Measurements from ENCODE around the gene TMED9. TPM values are rescaled to one million over a fixed set of nuclear protein-coding genes. Genes with fewer than 3 reads are reported as not detected.

TMED9 gene
- total RNA-seq, 4 donors from 2014 or later, result 39.6 to 65.6 (median 52.5) TPM

- no peaks in the 10 kb centered on the region for H3K27me3 ChIP-seq
- DNase-seq, result no peak
- TF ChIP-seq CTCF (IDR thresholded peaks at IDR 0.05) (no peak), POLR2A (IDR thresholded peaks at IDR 0.05) (no peak)
- no peak overlapping the region for H3K27ac ChIP-seq
- peaks cover 0 to 12% (median 0%) of the 10 kb centered on the region in 3 donors for H3K36me3 ChIP-seq
- H3K4me1 ChIP-seq, result peaks cover 0 to 32% (median 4%) of the 10 kb centered on the region in 4 donors
- H3K9me3 ChIP-seq, result no peaks in the 10 kb centered on the region
- no peak overlapping the region for H3K4me3 ChIP-seq
These were observed 43.5 kb upstream of the TMED9 start for GRCh38 chr5:177548495-177548894.

GRCh38 chr5:177550122-177550521 is 41.9 kb upstream of the TMED9 start:
- H3K4me1 ChIP-seq, result peaks cover 0 to 37% (median 8%) of the 10 kb centered on the region in 4 donors
- TF ChIP-seq POLR2A (IDR thresholded peaks at IDR 0.05), result no peak
- TF ChIP-seq CTCF (IDR thresholded peaks at IDR 0.05), result no peak
- H3K4me3 ChIP-seq, result no peak overlapping the region
- no peak for DNase-seq
- no peaks in the 10 kb centered on the region for H3K9me3 ChIP-seq
- H3K36me3 ChIP-seq, result peaks cover 0 to 12% (median 0%) of the 10 kb centered on the region in 3 donors
- H3K27ac ChIP-seq, result no peak overlapping the region
- no peaks in the 10 kb centered on the region for H3K27me3 ChIP-seq

GRCh38 chr5:177552839-177553455 is 39.1 kb upstream of the TMED9 start:
- TF ChIP-seq POLR2A (IDR thresholded peaks at IDR 0.05) (no peak), CTCF (IDR thresholded peaks at IDR 0.05) (no peak)
- Histone ChIP-seq H3K4me3 (peak overlapping the region; percentile 70 to 99 (median 97)), H3K27me3 (no peaks in the 10 kb centered on the region), H3K9me3 (no peaks in the 10 kb centered on the region), H3K27ac (peak overlapping the region in 1 of 4 donors; percentile 79), H3K4me1 (peaks cover 0 to 34% (median 8%) of the 10 kb centered on the region in 4 donors), H3K36me3 (peaks cover 0 to 12% (median 0%) of the 10 kb centered on the region in 3 donors)
- no peak for DNase-seq

- TF ChIP-seq CTCF (IDR thresholded peaks at IDR 0.05), result no peak
- TF ChIP-seq POLR2A (IDR thresholded peaks at IDR 0.05), result peak in 1 of 2 donors; percentile 12
- H3K4me1 ChIP-seq, result peaks cover 0 to 28% (median 8%) of the 10 kb centered on the region in 4 donors
- H3K9me3 ChIP-seq, result no peaks in the 10 kb centered on the region
- peak; percentile 19 to 75 (median 71) for DNase-seq
- peaks cover 0 to 12% (median 0%) of the 10 kb centered on the region in 3 donors for H3K36me3 ChIP-seq
- no peaks in the 10 kb centered on the region for H3K27me3 ChIP-seq
- H3K27ac ChIP-seq, result peak overlapping the region; percentile 74 to 90 (median 80)
- H3K4me3 ChIP-seq, result peak overlapping the region; percentile 70 to 99 (median 97)
These were observed 38.2 kb upstream of the TMED9 start for GRCh38 chr5:177553671-177554429.

- H3K4me3 ChIP-seq, result peak within 1 kb of the TSS; percentile 70 to 99 (median 97)
- peaks cover 0 to 28% (median 8%) of the 10 kb centered on the region in 4 donors for H3K4me1 ChIP-seq
- H3K27ac ChIP-seq, result peak within 1 kb of the TSS; percentile 74 to 90 (median 80)
- H3K27me3 ChIP-seq, result no peaks in the 10 kb centered on the region
- H3K36me3 ChIP-seq, result peaks cover 0 to 12% (median 0%) of the 10 kb centered on the region in 3 donors
- DNase-seq, result peak; percentile 94 to 98 (median 96)
- TF ChIP-seq CTCF (IDR thresholded peaks at IDR 0.05) (peak in 3 of 6 experiments; percentile 26 to 39 (median 36)), POLR2A (IDR thresholded peaks at IDR 0.05) (no peak)
- H3K9me3 ChIP-seq, result no peaks in the 10 kb centered on the region
These were observed 37.4 kb upstream of the TMED9 start, which contains the start of gene FAM193B for GRCh38 chr5:177554474-177555111. FAM193B (minus strand) TSS chr5:177554563; CDS start chr5:177554458, 105 bp downstream.
